AG10803 (cell line): ENCODE results near the gene SEPTIN5.

Experiments used
- DNase-seq: peaks from one replicate; pipeline ENCODE4 v3.0.0; 2010; ENCODE audit warnings: low read depth
- H3K4me3 ChIP-seq: 2 replicates; pipeline ENCODE4 v1.5.1; 2011; ENCODE audit warnings: mild to moderate bottlenecking, low read length, control low read depth
- TF ChIP-seq, protein P1 (sequence below): conservative IDR thresholded peaks from 2 replicates; pipeline ENCODE4 v1.5.1; 2011; ENCODE audit warnings: mild to moderate bottlenecking, low read length, control low read depth, inconsistent platforms

Gene SEPTIN5

DNA sequence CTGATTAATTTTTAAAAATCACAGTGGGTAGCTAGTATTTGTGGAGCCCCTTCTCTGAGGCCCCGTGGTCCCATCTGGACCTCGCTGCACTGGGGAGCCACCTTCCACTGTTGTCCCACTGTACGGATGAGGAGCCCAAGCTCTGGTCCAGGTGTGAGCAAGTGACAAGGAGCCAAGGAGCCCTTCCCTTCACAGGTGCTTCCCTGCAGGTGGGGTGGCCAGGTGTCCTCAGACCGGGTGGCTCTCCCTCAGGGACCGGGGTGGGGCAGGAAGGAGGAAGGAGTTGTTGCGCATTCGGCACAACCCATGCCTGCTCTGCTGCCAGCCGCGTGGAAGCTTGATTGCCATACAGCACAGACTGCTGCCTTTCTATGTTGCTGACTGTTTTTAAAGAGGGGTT, 10.4 kb upstream of the SEPTIN5 start:
- DNase-seq, result no peak
- no peak overlapping the region for H3K4me3 ChIP-seq
- TF ChIP-seq, protein P1, sequence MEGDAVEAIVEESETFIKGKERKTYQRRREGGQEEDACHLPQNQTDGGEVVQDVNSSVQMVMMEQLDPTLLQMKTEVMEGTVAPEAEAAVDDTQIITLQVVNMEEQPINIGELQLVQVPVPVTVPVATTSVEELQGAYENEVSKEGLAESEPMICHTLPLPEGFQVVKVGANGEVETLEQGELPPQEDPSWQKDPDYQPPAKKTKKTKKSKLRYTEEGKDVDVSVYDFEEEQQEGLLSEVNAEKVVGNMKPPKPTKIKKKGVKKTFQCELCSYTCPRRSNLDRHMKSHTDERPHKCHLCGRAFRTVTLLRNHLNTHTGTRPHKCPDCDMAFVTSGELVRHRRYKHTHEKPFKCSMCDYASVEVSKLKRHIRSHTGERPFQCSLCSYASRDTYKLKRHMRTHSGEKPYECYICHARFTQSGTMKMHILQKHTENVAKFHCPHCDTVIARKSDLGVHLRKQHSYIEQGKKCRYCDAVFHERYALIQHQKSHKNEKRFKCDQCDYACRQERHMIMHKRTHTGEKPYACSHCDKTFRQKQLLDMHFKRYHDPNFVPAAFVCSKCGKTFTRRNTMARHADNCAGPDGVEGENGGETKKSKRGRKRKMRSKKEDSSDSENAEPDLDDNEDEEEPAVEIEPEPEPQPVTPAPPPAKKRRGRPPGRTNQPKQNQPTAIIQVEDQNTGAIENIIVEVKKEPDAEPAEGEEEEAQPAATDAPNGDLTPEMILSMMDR, result no peak

DNA sequence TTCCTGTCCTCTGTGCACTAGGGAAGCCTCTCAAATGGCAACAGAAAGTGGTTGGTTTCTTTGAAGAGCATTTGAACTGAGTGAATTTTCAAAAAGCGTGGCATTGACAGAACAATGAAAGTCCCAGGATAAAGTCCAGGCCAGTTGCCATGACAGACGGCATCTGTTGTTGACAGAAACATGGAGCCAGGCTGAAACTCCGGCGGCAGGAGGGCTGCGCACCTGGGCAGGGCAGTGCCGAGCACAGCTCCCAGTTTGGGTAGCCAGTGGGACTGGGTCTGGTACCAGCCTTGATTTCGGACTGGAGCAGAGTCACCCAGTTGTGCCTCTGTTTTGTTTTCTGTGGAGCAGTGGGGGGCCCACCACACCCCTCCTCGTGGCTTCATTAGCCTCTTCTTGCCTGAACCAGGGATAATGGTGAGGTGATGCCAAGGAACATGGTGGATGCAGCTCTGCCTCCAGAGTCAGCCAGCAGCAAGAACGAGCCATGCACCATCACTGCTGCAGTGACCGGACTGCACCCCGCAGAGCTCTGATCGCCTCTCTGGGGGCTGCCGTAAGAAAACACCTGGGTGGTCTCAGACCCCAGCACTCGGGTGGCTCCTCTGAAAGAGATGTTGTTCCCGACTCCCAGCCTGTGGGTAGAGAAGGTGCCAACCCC, 9.8 kb upstream of the SEPTIN5 start:
- TF ChIP-seq, protein P1, result no peak
- no peak for DNase-seq

DNA sequence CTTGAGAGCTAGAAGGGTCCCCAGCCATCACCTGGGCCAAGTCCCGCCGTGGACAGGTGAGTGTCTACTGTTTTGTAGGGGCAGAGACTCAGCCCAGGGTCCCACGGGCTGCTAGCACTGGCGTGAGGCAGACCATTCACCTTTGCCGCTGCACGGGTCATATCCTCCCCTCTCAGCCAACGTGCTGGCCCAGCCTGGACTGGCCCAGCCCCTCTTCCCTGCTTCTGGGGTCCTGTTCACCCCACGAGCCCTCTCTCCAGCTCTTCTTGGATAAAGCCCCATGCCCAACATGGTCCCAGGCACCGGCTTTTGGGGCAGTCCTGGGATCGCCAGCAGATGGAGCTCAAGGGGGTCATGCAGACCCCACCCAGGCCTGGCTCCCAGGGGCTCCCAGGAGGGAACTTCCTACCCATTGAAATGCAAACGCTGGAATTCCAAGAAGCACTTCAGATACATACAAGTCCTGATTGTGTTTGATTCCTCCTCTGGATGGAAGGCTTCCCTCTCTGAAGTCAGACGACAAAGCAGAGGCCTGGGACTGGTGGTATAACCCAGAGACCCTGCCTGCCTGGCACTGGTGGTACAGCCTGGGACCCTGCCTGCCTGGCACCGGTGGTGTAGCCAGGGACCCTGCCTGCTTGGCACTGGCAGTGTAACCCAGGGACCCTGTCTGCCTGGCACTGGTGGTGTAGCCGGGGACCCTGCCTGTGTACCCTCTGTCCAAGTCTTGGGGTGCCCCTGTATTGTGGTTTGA, 8.9 kb upstream of the SEPTIN5 start:
- no peak for DNase-seq
- H3K4me3 ChIP-seq, result no peak overlapping the region

More for the DNA sequence above, 9.8 kb upstream of the SEPTIN5 start:
- no peak overlapping the region for H3K4me3 ChIP-seq

DNA sequence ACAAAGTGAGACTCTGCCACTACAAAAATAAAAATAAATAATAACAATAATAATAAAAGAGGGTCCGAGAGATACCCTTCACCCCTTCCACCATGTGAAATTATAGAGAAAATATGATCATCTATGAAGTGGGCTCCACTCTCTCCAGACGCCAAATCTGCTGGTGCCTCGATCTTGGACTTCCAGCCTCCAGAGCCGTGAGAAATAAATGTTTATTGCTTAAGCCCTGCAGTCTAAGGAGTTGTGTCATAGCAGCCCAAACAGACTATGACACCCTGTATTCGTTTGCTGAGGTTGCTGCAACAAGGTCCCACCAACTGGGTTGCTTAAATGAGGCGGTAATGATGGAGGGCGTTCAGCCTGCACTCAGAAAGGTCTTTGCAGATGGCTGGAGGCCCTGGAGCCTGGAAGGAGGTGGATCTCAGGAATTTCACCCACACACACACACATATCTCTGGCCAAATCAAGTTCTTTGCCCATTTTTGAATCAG, 7.6 kb upstream of the SEPTIN5 start:
- TF ChIP-seq, protein P1, result no peak
- H3K4me3 ChIP-seq, result no peak overlapping the region
- DNase-seq, result no peak

More for the DNA sequence above, 8.9 kb upstream of the SEPTIN5 start:
- TF ChIP-seq, protein P1, result no peak

DNA sequence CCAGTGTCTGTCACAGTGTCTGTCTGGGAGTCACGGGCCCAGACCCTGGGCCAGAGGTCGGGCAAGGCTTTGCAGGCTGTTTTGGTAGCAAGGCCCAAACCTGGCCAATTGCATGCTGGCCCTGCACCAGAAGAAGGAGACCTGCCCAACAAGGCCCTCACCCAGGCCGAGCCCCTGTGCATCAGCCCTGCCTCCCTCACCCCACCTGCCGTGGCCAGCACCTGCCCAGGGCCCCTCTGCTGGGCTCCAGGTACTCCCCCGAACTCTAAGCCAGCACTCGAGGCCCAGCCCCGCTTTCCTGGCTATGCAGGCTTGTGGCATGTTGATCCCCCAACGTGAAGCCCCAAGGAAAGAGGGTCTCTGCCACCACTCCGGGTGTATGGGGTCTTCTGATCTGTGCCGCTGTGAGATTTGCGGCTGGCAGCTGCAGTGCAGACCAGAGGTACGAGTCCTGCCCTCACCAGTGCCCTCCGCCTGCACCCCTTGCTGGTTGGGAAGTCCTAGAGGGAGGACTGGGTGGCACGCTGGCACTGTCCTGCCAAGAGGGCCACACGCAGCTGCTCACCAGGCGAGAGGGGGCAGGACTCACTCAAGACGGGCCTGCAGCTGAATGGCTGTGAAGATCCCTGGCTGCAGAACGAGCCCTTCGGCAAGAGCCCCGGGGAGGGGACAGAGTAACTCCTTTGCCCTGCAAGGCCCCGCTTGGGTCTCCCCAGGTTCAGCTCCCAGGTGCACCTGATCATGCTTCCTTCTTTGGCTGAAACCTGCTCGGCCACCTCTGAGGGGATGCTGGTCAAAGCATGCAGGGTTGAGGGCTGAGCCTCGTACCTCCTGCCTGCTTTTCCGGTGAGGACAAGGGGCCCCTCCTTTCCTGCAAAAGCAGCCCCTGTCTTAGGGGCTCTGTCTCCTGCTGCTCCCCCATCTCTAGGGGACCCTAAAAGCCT, 6.7 kb upstream of the SEPTIN5 start:
- TF ChIP-seq, protein P1, result no peak
- no peak for DNase-seq
- H3K4me3 ChIP-seq, result no peak overlapping the region

DNA sequence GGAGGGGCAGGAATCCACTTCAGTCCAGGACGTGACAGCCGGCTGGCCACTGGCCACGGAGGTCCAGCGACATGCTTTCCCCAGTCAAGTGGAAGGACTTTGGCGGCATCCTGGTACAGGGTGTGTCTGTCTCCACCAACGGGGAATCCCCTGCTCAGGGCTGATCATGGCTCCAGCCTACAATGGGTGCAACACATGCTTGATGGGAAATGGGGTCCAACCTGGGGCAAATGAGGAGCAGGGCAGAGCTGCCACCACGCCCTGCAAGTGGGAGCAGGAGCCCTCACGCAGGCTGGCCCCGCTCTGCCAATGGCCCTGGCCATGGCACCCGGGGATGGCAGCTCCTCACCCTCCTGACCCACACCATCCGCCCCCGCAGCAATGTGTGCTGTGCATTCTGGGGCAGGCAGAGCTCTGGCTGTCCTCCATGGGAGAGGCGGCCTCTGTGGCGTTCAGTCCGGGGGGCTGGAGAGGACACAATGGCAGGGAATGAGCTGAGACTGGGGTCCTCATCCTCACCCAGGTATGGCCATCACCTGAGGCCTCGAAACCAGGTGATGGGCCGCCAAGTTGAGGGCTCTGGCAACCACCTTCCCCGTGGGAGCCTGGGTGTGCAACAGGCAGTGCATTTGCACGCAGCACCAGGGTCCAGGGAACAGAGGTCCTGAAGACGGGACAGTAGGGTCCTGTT, 5.8 kb upstream of the SEPTIN5 start:
- H3K4me3 ChIP-seq, result no peak overlapping the region
- DNase-seq, result no peak
- TF ChIP-seq, protein P1, result no peak
